ENCODE results near the gene SERPINB5.

SERPINB5 gene

DNA sequence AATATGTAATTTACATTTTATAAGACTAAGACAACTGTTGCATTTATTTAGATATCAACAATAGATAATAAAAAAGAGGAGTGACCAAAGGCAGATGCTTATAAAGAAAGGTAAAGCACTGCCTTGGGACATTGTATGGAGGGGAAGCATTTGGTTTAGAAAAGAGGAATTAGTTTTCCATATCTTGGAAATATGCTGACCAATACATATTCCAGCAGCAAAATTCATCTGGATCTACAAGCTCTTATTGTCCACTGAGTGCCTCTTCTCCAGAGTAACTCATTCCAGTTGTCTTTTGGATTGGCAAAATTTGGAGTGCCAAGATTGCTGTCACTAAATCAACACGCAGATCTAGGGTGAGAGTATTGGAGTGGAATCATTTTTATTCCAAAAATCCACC lies 45.6 kb upstream of the SERPINB5 start:
- Histone ChIP-seq H3K9me2 (replicated peaks; ENCODE audit: control insufficient read depth, low read length) (no peaks in the 10 kb centered on the region), H3F3A (ENCODE audit: control insufficient read depth, insufficient read depth) (no peaks in the 10 kb centered on the region)
- TF ChIP-seq, protein P1, sequence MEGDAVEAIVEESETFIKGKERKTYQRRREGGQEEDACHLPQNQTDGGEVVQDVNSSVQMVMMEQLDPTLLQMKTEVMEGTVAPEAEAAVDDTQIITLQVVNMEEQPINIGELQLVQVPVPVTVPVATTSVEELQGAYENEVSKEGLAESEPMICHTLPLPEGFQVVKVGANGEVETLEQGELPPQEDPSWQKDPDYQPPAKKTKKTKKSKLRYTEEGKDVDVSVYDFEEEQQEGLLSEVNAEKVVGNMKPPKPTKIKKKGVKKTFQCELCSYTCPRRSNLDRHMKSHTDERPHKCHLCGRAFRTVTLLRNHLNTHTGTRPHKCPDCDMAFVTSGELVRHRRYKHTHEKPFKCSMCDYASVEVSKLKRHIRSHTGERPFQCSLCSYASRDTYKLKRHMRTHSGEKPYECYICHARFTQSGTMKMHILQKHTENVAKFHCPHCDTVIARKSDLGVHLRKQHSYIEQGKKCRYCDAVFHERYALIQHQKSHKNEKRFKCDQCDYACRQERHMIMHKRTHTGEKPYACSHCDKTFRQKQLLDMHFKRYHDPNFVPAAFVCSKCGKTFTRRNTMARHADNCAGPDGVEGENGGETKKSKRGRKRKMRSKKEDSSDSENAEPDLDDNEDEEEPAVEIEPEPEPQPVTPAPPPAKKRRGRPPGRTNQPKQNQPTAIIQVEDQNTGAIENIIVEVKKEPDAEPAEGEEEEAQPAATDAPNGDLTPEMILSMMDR (IDR thresholded peaks at IDR 0.05; ENCODE audit: low read depth, low read length, poor library complexity, severe bottlenecking), result no peak
- no peak for TF ChIP-seq EZH2phosphoT487 (IDR thresholded peaks at IDR 0.05; ENCODE audit: borderline replicate concordance, low read length)

DNA sequence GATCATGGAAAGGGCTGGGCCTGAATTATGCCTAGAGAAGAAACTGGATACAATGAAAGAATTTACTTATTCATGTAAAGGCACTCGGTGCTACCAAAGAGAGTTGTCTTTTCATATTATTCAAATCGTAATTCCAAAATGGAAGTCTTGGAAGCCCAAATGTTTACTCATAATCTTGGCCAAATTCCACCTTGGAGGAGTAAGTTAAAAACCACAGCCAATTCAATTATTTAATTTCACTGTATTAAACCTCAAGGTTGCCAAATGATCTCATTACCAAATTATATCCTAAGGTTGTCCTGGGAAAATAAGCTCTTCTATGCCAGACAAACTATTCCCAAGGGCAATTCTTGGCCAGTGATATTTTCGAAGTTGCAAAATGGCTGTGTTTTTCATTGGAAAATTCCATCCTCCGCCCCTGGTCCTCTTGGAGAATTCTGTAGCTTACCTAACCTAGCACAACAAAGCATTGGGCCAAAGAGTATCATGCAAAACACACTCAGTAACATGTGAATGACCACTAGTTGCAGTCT lies 43.4 kb upstream of the SERPINB5 start:
- Histone ChIP-seq H3K4me1 (ENCODE audit: control insufficient read depth, low read length) (no peaks in the 10 kb centered on the region), H3K27ac (ENCODE audit: low read depth, low read length) (no peak overlapping the region), H3K9me2 (replicated peaks; ENCODE audit: control insufficient read depth, low read length) (no peaks in the 10 kb centered on the region), H3K36me3 (ENCODE audit: control insufficient read depth, low read length) (no peaks in the 10 kb centered on the region), H3K4me3 (ENCODE audit: low read length) (no peak overlapping the region), H3K79me2 (ENCODE audit: control insufficient read depth, low read length) (no peaks in the 10 kb centered on the region), H3F3A (ENCODE audit: control insufficient read depth, insufficient read depth) (no peaks in the 10 kb centered on the region), H4K20me1 (ENCODE audit: control insufficient read depth, insufficient read depth, low read depth, low read length) (no peaks in the 10 kb centered on the region), H3K4me2 (ENCODE audit: low read length) (no peak overlapping the region), H3K9me3 (ENCODE audit: control insufficient read depth, insufficient read depth, low read length) (no peaks in the 10 kb centered on the region), H3K27me3 (ENCODE audit: control insufficient read depth, low read length) (peaks cover 38% of the 10 kb centered on the region)
- TF ChIP-seq, protein P1 (IDR thresholded peaks at IDR 0.05; ENCODE audit: low read depth, low read length, poor library complexity, severe bottlenecking), result no peak
- TF ChIP-seq EZH2phosphoT487 (IDR thresholded peaks at IDR 0.05; ENCODE audit: borderline replicate concordance, low read length), result no peak

More for the DNA sequence above, 45.6 kb upstream of the SERPINB5 start:
- Histone ChIP-seq H3K9me3 (ENCODE audit: control insufficient read depth, insufficient read depth, low read length) (no peaks in the 10 kb centered on the region), H4K20me1 (ENCODE audit: control insufficient read depth, insufficient read depth, low read depth, low read length) (no peaks in the 10 kb centered on the region), H3K27me3 (ENCODE audit: control insufficient read depth, low read length) (peaks cover 33% of the 10 kb centered on the region), H3K79me2 (ENCODE audit: control insufficient read depth, low read length) (no peaks in the 10 kb centered on the region), H3K4me2 (ENCODE audit: low read length) (no peak overlapping the region), H3K4me1 (ENCODE audit: control insufficient read depth, low read length) (no peaks in the 10 kb centered on the region), H3K27ac (ENCODE audit: low read depth, low read length) (no peak overlapping the region), H3K36me3 (ENCODE audit: control insufficient read depth, low read length) (no peaks in the 10 kb centered on the region), H3K4me3 (ENCODE audit: low read length) (no peak overlapping the region)

DNA sequence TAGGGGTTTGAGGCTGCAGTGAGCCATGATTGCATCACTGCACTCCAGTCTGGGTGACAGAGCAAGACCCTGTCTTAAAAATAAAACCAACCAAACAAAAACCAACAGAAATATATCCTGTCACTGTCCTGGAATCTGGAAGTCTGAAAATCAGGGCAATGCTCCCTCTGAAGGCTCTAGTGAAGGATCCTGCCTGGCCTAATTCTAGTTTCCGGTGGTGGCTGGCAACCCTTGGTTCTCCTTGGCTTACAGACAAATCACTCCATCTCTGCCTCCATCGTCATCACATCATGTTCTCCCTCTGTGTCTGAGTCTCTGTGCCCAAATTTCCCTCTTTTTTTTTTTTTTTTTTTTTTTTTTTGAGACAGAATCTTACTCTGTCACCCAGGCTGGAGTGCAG lies 38.6 kb upstream of the SERPINB5 start:
- Histone ChIP-seq H3K4me3 (ENCODE audit: low read length) (no peak overlapping the region), H3K9me2 (replicated peaks; ENCODE audit: control insufficient read depth, low read length) (no peaks in the 10 kb centered on the region), H3F3A (ENCODE audit: control insufficient read depth, insufficient read depth) (no peaks in the 10 kb centered on the region), H3K27ac (ENCODE audit: low read depth, low read length) (no peak overlapping the region), H3K36me3 (ENCODE audit: control insufficient read depth, low read length) (no peaks in the 10 kb centered on the region), H3K4me2 (ENCODE audit: low read length) (no peak overlapping the region), H3K9me3 (ENCODE audit: control insufficient read depth, insufficient read depth, low read length) (no peaks in the 10 kb centered on the region), H3K4me1 (ENCODE audit: control insufficient read depth, low read length) (no peaks in the 10 kb centered on the region), H3K27me3 (ENCODE audit: control insufficient read depth, low read length) (peaks cover 23% of the 10 kb centered on the region), H4K20me1 (ENCODE audit: control insufficient read depth, insufficient read depth, low read depth, low read length) (no peaks in the 10 kb centered on the region), H3K79me2 (ENCODE audit: control insufficient read depth, low read length) (no peaks in the 10 kb centered on the region)
- TF ChIP-seq EZH2phosphoT487 (IDR thresholded peaks at IDR 0.05; ENCODE audit: borderline replicate concordance, low read length), result no peak
- TF ChIP-seq, protein P1 (IDR thresholded peaks at IDR 0.05; ENCODE audit: low read depth, low read length, poor library complexity, severe bottlenecking), result no peak

Data from DOHH2 (cell line).